Spinal cord (tissue), 10 donors: ENCODE measurements around the gene TJAP1. TPM values are rescaled to one million over a fixed set of nuclear protein-coding genes. Genes with fewer than 3 reads are reported as not detected.
"Not testable (repeated sequence)": the region's sequence is repeated elsewhere in the genome, so short reads cannot be mapped to it uniquely, and the experiment has no call there.

Experiments used
- DNase-seq, 6 donors: peaks; one replicate each; pipeline versions ENCODE4 v3.0.0 to v3.0.0-alpha.2; 2013 to 2015; ENCODE audit warnings: low spot score in 6 of 6, low read depth in 4 of 6
- H3K27ac ChIP-seq: one replicate; pipeline ENCODE4 v1.5.1; 2013; ENCODE audit warnings: low read depth, low read length, control low read depth
- H3K27me3 ChIP-seq: one replicate; pipeline ENCODE4 v1.6.1; 2013; ENCODE audit warnings: low read length; ENCODE audit not compliant: control insufficient read depth, insufficient read depth
- H3K36me3 ChIP-seq: one replicate; pipeline ENCODE4 v1.6.1; 2013; ENCODE audit warnings: low read length; ENCODE audit not compliant: control insufficient read depth, insufficient read depth
- H3K4me1 ChIP-seq: one replicate; pipeline ENCODE4 v1.6.1; 2013; ENCODE audit warnings: low read length; ENCODE audit not compliant: control insufficient read depth, insufficient read depth
- H3K4me3 ChIP-seq: one replicate; pipeline ENCODE4 v1.5.1; 2013; ENCODE audit warnings: low read depth, low read length, control low read depth
- H3K9me3 ChIP-seq: one replicate; pipeline ENCODE4 v1.6.1; 2013; ENCODE audit warnings: low read length; ENCODE audit not compliant: control insufficient read depth, insufficient read depth
- WGBS: methylation state at CpG from one replicate; pipeline ENCODE4 v1.1.5; 2013; ENCODE audit warnings: missing lambda C conversion rate; ENCODE audit not compliant: insufficient coverage; 5-methylcytosine and 5-hydroxymethylcytosine counted together
- polyA plus RNA-seq, 2 donors: library from polyadenylated mRNA; unstranded; fragments of 120-200 nt; gene quantifications; one replicate each; pipeline ENCODE4 v1.2.1, GENCODE V29; 2013; ENCODE audit not compliant: insufficient read length in 2 of 2
- total RNA-seq, 2 donors: library from RNA; depleted of rRNA in 1 of 2; stranded (reverse); fragments of 120-200 nt in 1 of 2; fragments of >200 nt in 1 of 2; gene quantifications; one replicate each; pipeline versions ENCODE4 v1.2.3 to v1.2.4, GENCODE V29; 2013 to 2014
- donor health status: healthy.

TJAP1 gene
- total and polyA plus RNA-seq, 4 donors: 8.8 to 46.4 (median 26.1) TPM

DNA sequence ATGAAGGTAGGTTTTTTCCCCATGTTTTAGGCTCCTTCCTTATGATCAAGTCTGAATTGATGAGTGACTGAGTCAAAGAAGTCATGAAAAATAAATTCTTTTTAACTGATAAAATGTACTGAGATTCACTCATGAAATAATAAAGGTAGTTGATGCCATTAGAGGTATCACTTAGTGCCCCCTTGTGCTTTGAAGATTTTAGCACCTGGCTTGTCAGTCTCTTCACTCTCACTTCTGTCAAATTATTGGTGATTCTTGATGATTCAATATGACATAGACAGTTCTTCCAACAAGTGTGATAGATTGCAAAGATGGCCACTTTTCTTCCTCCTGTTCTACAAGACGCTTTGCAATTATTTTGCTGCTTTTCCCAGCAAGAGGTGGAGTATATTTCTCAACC lies 17.8 kb upstream of the TJAP1 start:
- no peak overlapping the region for H3K27ac ChIP-seq
- no peaks in the 10 kb centered on the region for H3K36me3 ChIP-seq
- no peak overlapping the region for H3K4me3 ChIP-seq
- peaks cover 10% of the 10 kb centered on the region for H3K27me3 ChIP-seq
- H3K9me3 ChIP-seq: no peaks in the 10 kb centered on the region
- DNase-seq: no peak
- H3K4me1 ChIP-seq: peaks cover 13% of the 10 kb centered on the region
- WGBS: no CpG with 5 or more reads among the region's 1 CpG

DNA sequence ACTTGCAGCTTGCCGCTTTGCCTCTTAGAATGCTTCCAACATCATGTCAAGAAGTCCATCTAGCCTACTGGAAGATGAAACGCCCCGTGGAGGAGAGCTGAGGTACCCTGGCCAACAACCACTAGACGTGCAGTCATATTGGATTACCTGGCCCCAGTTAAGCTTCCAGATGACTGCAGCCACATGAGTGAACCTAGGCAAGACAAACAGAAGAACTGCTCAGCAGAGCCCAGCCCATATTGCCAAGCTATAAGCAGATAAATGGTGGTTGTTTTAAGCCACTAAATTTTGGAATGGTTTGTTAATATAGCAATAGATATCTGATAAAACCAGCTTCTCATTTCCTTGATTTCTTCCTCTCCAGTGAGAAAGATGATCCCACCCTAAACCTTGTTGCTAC lies 17.3 kb upstream of the TJAP1 start:
- Histone ChIP-seq H3K36me3 (no peaks in the 10 kb centered on the region), H3K4me1 (peaks cover 8% of the 10 kb centered on the region), H3K27me3 (peaks cover 10% of the 10 kb centered on the region), H3K9me3 (no peaks in the 10 kb centered on the region), H3K4me3 (no peak overlapping the region), H3K27ac (no peak overlapping the region)
- DNase-seq: no peak
- 61% methylated on average over 3 of the region's 4 CpGs for WGBS

DNA sequence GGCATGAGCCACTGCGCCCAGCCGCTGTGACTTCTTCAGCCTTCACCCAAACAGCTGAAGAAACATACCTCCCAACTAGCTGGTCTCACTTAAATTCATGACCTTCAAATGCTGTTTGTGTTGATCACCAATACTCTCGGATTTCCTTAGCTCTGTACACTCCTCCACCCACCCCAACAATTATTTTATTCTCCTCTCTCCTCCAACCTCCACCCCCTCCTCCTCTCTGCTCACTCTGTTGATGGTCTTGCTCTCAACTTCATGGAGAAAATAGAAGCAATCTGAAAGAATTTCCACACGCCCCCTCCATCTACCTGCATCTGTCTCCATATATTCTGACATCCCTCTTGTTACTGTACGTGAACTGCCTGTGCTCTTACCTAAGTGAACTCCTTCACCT lies 15.4 kb upstream of the TJAP1 start:
- Histone ChIP-seq H3K4me3 (no peak overlapping the region), H3K27ac (no peak overlapping the region), H3K4me1 (no peaks in the 10 kb centered on the region), H3K9me3 (no peaks in the 10 kb centered on the region), H3K36me3 (no peaks in the 10 kb centered on the region), H3K27me3 (peaks cover under 1% of the 10 kb centered on the region)
- DNase-seq: no peak
- WGBS: 74% methylated on average over 5 of the region's 5 CpGs

DNA sequence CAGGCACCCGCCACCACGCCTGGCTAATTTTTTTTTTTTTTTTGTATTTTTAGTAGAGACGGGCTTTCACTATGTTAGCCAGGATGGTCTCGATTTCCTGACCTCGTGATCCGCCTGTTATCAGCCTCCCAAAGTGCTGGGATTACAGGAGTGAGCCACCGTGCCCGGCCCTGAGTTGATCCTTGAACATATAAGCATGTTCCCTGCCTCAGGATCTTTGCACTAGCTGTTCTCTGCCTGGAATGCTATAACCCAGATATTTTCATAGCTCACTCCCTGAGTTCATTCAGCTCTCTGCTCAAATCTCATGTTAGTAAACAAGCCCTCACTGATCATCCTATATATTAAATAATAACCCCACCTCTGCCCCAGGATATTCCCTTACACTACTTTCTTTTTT lies 13.0 kb upstream of the TJAP1 start:
- no peak overlapping the region for H3K27ac ChIP-seq
- no peaks in the 10 kb centered on the region for H3K27me3 ChIP-seq
- H3K9me3 ChIP-seq: no peaks in the 10 kb centered on the region
- H3K4me3 ChIP-seq: no peak overlapping the region
- H3K36me3 ChIP-seq: no peaks in the 10 kb centered on the region
- 95% methylated on average over 3 of the region's 8 CpGs for WGBS
- H3K4me1 ChIP-seq: no peaks in the 10 kb centered on the region
- DNase-seq: no peak

DNA sequence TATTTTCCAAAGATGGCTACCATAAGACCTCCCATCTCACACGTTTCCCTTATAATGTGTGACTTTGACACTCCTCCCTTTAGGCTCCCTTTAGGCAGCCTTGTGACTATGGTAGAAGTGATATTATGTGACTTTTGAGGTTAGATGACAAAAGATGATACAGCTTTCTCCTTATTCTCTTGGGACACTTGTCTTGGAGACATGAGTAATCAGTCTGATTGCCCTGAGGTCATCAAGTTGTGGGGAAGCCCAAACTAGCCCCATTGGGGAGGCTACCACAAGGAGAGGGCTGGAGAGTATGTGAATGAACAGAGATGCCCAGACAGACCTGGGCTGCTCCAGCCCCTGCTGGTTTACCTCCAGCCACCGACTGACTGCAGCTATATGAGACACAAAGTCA lies 11.4 kb upstream of the TJAP1 start:
- no peaks in the 10 kb centered on the region for H3K27me3 ChIP-seq
- no peaks in the 10 kb centered on the region for H3K9me3 ChIP-seq

DNA sequence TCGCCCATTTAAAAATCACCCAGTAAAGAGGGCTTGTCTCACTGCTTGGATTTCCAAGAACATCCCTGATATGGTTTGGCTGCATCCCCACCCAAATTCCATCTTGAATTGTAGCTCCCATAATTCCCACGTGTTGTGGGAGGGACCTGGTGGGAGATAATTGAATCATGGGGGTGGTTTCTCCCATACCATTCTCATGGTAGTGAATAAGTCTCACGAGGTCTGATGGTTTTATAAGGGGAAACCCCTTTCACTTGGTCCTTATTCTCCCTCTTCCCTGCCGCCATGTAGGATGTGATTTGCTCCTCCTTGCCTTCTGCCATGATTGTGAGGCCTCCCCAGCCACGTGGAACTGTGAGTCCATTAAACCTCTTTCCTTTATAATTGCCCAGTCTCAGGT lies 10.1 kb upstream of the TJAP1 start:
- H3K36me3 ChIP-seq, H3K4me1 ChIP-seq, H3K4me3 ChIP-seq, H3K9me3 ChIP-seq, H3K27ac ChIP-seq, H3K27me3 ChIP-seq, DNase-seq: not testable (repeated sequence)
- WGBS: 68% methylated on average over 3 of the region's 5 CpGs

More for the DNA sequence above, 11.4 kb upstream of the TJAP1 start:
- H3K4me1 ChIP-seq: no peaks in the 10 kb centered on the region
- DNase-seq: no peak
- H3K4me3 ChIP-seq: no peak overlapping the region
- WGBS: no CpG with 5 or more reads among the region's 2 CpGs
- H3K27ac ChIP-seq: no peak overlapping the region
- no peaks in the 10 kb centered on the region for H3K36me3 ChIP-seq

DNA sequence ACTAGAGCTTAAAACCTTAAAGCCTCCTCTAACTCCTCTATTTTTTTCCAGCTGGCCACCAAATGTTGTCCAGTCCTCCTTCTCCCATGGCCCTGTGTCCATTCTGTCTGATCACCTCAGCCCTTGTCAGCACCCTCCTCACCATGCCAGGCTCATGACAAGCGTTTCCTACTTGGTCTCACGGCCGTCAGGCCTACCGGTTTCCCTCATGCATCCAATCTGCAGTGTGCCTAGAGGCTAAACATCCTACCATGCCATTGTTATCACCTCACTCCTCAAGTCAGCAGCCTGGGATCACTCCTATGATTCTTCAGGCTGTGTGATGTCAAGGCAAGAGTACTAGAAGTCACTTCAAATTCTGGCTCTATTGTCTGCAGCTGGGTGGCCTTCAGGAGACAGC lies 9.6 kb upstream of the TJAP1 start:
- H3K4me1 ChIP-seq: no peaks in the 10 kb centered on the region
- 75% methylated on average over 4 of the region's 4 CpGs for WGBS
- no peak for DNase-seq
- no peaks in the 10 kb centered on the region for H3K9me3 ChIP-seq
- H3K27ac ChIP-seq: no peak overlapping the region
- H3K4me3 ChIP-seq: no peak overlapping the region
- H3K27me3 ChIP-seq: no peaks in the 10 kb centered on the region
- no peaks in the 10 kb centered on the region for H3K36me3 ChIP-seq

DNA sequence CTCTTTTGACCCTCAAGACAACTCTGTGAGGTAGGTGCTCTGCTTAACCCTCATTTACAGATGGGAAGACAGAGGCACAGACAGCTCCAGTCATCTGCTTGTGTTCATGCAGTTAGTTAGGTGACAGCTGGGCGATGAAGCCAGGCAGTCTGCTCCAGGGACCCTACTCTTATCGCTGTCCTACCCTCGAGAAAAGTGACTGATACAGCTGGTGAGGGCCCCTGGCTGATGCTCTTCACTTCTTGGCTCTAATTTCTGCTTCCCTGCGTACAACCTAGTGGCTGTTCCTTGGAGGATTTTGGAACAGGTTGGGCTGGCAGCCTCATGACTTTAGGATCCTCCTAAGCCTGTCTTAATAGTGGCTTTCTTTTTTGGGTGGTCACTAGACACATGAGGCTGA lies 9.1 kb upstream of the TJAP1 start:
- Histone ChIP-seq H3K27me3 (no peaks in the 10 kb centered on the region), H3K27ac (no peak overlapping the region), H3K9me3 (no peaks in the 10 kb centered on the region), H3K4me3 (no peak overlapping the region), H3K36me3 (no peaks in the 10 kb centered on the region), H3K4me1 (no peaks in the 10 kb centered on the region)
- DNase-seq: no peak
- WGBS: 90% methylated on average over 3 of the region's 4 CpGs

DNA sequence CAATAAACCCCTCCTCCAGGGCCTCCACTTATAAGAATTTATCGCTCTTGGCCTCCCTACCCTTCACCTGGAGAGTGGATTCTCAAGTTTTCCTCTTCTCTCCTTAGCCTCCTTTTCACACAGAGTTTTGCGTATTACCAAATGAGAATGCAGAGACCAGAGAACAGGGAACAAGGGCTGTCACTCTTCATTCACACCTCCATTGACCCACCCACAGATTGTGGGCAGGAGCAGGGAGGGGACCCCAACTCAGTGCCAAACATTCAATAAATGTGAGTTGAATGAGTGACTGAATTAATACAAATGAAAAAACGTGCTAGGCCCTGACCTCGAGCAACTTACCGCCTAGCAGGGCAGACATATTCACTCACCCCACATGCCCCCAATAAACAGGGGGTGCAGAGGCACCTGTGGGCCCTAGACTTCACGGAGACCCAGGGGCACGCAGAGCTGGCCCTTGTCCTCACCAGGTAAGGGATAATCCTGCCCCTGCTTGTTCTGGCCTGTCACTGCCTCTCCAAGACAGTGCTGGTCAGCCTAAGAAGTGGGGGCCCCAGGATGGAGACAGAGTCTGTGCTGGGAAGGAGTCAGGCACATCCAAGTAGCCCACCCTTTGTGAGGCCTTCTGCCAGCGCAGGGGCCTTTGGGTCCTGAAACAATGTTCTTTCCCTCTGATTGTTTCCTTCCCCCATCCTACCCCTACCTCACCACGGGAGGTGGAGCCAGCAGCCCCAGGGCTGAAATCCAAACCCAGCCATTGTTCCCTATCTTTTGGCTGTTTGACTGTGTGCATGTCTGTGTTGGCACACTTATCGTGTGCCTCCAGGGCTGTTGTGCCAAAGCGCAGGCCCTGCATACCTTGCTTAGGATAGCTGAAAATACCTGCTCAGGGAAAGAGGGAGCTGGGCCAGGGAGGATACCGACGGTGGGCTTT lies 8.4 kb upstream of the TJAP1 start:
- no peak overlapping the region for H3K4me3 ChIP-seq
- no peak for DNase-seq
- H3K9me3 ChIP-seq: no peaks in the 10 kb centered on the region
- H3K27ac ChIP-seq: no peak overlapping the region
- H3K27me3 ChIP-seq: no peaks in the 10 kb centered on the region
- H3K4me1 ChIP-seq: no peaks in the 10 kb centered on the region
- no peaks in the 10 kb centered on the region for H3K36me3 ChIP-seq
- WGBS: 54% methylated on average over 8 of the region's 13 CpGs

DNA sequence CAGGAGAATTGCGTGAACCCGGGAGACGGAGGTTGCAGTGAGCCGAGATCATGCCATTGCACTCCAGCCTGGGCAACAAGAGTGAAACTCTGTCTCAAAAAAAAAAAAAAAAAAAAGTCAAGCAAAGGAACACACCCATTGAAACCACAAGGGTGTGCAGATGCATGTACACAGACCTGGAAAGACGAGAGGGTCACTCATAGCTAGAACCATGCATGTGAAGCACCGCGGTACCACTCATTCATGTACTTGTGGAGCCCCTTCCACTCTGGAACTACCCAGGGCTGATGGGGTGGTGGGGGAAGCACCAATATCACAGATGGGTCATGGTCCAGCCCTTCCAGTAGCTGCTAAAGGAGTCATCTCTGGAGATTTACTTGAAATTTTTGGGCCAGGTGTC lies 7.4 kb upstream of the TJAP1 start:
- Histone ChIP-seq H3K36me3 (no peaks in the 10 kb centered on the region), H3K27me3 (no peaks in the 10 kb centered on the region), H3K4me3 (no peak overlapping the region), H3K4me1 (no peaks in the 10 kb centered on the region), H3K9me3 (no peaks in the 10 kb centered on the region), H3K27ac (no peak overlapping the region)
- DNase-seq: no peak
- no CpG with 5 or more reads among the region's 7 CpGs for WGBS
